CD14-positive monocyte (primary cell): ENCODE results near the gene ZNF749. TPM values are rescaled to one million over a fixed set of nuclear protein-coding genes. Genes with fewer than 3 reads are reported as not detected.

Experiments
- DNase-seq, 3 donors: peaks; one replicate each; pipeline ENCODE4 v3.0.0-alpha.2; 2011 to 2022
- H2AFZ ChIP-seq: 2 replicates; pipeline ENCODE4 v1.6.0; 2012; ENCODE audit warnings: mild to moderate bottlenecking, low read depth, low read length, inconsistent platforms; ENCODE audit not compliant: insufficient read depth, poor library complexity, severe bottlenecking
- H3K27ac ChIP-seq, 2 donors: 1 replicate in 1 of 2; 2 replicates in 1 of 2; pipeline ENCODE4 v1.5.1; 2012 to 2013; ENCODE audit warnings: low read length in 2 of 2, control low read depth in 1 of 2, inconsistent platforms in 1 of 2, low read depth in 1 of 2, mild to moderate bottlenecking in 1 of 2
- H3K27me3 ChIP-seq, 2 donors: one replicate each; pipeline versions ENCODE4 v1.6.0 to v1.6.1; 2011 to 2013; ENCODE audit warnings: low read length in 2 of 2; ENCODE audit not compliant: control insufficient read depth in 2 of 2, insufficient read depth in 2 of 2
- H3K36me3 ChIP-seq, 2 donors: replicated peaks in 1 of 2; 1 replicate in 1 of 2; 2 replicates in 1 of 2; pipeline versions ENCODE4 v1.5.1 to v1.6.1; 2012 to 2013; ENCODE audit warnings: low read length in 2 of 2, control low read depth in 1 of 2, inconsistent platforms in 1 of 2, mild to moderate bottlenecking in 1 of 2; ENCODE audit not compliant: insufficient read depth in 2 of 2, control insufficient read depth in 1 of 2
- H3K4me1 ChIP-seq, 2 donors: 1 replicate in 1 of 2; 2 replicates in 1 of 2; pipeline versions ENCODE4 v1.5.1 to v1.6.1; 2012 to 2013; ENCODE audit warnings: low read length in 2 of 2, control low read depth in 1 of 2, inconsistent platforms in 1 of 2, mild to moderate bottlenecking in 1 of 2, moderate library complexity in 1 of 2; ENCODE audit not compliant: insufficient read depth in 2 of 2, control insufficient read depth in 1 of 2
- H3K4me2 ChIP-seq: replicated peaks from 2 replicates; pipeline ENCODE3; 2012; ENCODE audit warnings: low read length, moderate library complexity, mild to moderate bottlenecking; ENCODE audit not compliant: poor library complexity, severe bottlenecking; ENCODE audit errors: extremely low read depth
- H3K4me3 ChIP-seq, 3 experiments: fragments of 200-600 bp in 1 of 3; sonication (generic) in 1 of 3; replicated peaks in 1 of 3; 1 replicate in 2 of 3; 2 replicates in 1 of 3; pipeline ENCODE4 v1.5.1; 2011 to 2013; ENCODE audit warnings: low read length in 3 of 3, mild to moderate bottlenecking in 3 of 3, control low read depth in 2 of 3, low read depth in 2 of 3, inconsistent platforms in 1 of 3, moderate library complexity in 1 of 3
- H3K79me2 ChIP-seq: 2 replicates; pipeline ENCODE4 v1.6.0; 2012; ENCODE audit warnings: mild to moderate bottlenecking, control low read depth, inconsistent platforms, low read length, moderate library complexity; ENCODE audit not compliant: insufficient read depth
- H3K9ac ChIP-seq: 2 replicates; pipeline ENCODE4 v1.6.0; 2017; ENCODE audit warnings: low read length, mild to moderate bottlenecking; ENCODE audit not compliant: insufficient read depth, poor library complexity, severe bottlenecking
- H3K9me3 ChIP-seq, 2 donors: replicated peaks in 1 of 2; 1 replicate in 1 of 2; 2 replicates in 1 of 2; pipeline versions ENCODE4 v1.5.1 to v1.6.1; 2012 to 2013; ENCODE audit warnings: low read length in 2 of 2, control low read depth in 1 of 2; ENCODE audit not compliant: control insufficient read depth in 1 of 2, insufficient read depth in 1 of 2
- H4K20me1 ChIP-seq: 2 replicates; pipeline ENCODE4 v1.6.0; 2012; ENCODE audit warnings: mild to moderate bottlenecking, low read length, control low read depth, moderate library complexity; ENCODE audit not compliant: insufficient read depth
- H3K27ac Mint-ChIP-seq, 7 donors: one replicate each; pipeline ENCODE4 v1.8.0; 2020; ENCODE audit warnings: mild to moderate bottlenecking in 7 of 7, mixed read lengths in 7 of 7, moderate library complexity in 6 of 7, inconsistent platforms in 2 of 7
- H3K27me3 Mint-ChIP-seq, 3 donors: one replicate each; pipeline ENCODE4 v1.8.0; 2021 to 2022; ENCODE audit warnings: low read depth in 3 of 3, mild to moderate bottlenecking in 3 of 3, mixed read lengths in 3 of 3, moderate library complexity in 3 of 3, inconsistent platforms in 1 of 3
- H3K36me3 Mint-ChIP-seq, 2 donors: one replicate each; pipeline ENCODE4 v1.8.0; 2020; ENCODE audit warnings: mixed read lengths in 2 of 2, inconsistent platforms in 1 of 2, mild to moderate bottlenecking in 1 of 2
- H3K4me1 Mint-ChIP-seq: one replicate; pipeline ENCODE4 v1.8.0; 2020; ENCODE audit warnings: mild to moderate bottlenecking, mixed read lengths
- H3K4me3 Mint-ChIP-seq, 2 donors: one replicate each; pipeline ENCODE4 v1.8.0; 2020; ENCODE audit warnings: mild to moderate bottlenecking in 2 of 2, mixed read lengths in 2 of 2, moderate library complexity in 1 of 2
- H3K9me3 Mint-ChIP-seq, 7 donors: one replicate each; pipeline ENCODE4 v1.8.0; 2020 to 2022; ENCODE audit warnings: mixed read lengths in 7 of 7, mild to moderate bottlenecking in 6 of 7, moderate library complexity in 6 of 7, inconsistent platforms in 2 of 7
- WGBS: methylation state at CpG from one replicate; pipeline ENCODE4 v1.1.5; 2013; ENCODE audit warnings: missing lambda C conversion rate; ENCODE audit not compliant: insufficient coverage; 5-methylcytosine and 5-hydroxymethylcytosine counted together
- intact Hi-C, 2 donors: fragments of 100-400 bp; cut with micrococcal nuclease; formaldehyde crosslinking; loops; one replicate each; pipeline versions ENCODE4 v1.15.0 to v1.15.1; 2023
- polyA plus RNA-seq, 3 donors: library from polyadenylated mRNA; depleted of rRNA in 1 of 3; unstranded in 2 of 3; stranded (reverse) in 1 of 3; fragments of 300-500 nt in 2 of 3; fragments of >200 nt in 1 of 3; fragmentation: Illumina TruSeq in 2 of 3; gene quantifications; 1 replicate in 2 of 3; 2 replicates in 1 of 3; pipeline ENCODE4 v1.2.3, GENCODE V29; 2012 to 2021
- TF ChIP-seq, protein P1 (sequence below): fragments of 200-600 bp; IDR thresholded peaks from one replicate; pipeline ENCODE4 v1.8.0; 2022; ENCODE audit warnings: antibody characterized with exemption, mild to moderate bottlenecking

ZNF749 gene
- polyA plus RNA-seq, 3 donors, result 3.4 to 9.0 (median 3.7) TPM

DNA sequence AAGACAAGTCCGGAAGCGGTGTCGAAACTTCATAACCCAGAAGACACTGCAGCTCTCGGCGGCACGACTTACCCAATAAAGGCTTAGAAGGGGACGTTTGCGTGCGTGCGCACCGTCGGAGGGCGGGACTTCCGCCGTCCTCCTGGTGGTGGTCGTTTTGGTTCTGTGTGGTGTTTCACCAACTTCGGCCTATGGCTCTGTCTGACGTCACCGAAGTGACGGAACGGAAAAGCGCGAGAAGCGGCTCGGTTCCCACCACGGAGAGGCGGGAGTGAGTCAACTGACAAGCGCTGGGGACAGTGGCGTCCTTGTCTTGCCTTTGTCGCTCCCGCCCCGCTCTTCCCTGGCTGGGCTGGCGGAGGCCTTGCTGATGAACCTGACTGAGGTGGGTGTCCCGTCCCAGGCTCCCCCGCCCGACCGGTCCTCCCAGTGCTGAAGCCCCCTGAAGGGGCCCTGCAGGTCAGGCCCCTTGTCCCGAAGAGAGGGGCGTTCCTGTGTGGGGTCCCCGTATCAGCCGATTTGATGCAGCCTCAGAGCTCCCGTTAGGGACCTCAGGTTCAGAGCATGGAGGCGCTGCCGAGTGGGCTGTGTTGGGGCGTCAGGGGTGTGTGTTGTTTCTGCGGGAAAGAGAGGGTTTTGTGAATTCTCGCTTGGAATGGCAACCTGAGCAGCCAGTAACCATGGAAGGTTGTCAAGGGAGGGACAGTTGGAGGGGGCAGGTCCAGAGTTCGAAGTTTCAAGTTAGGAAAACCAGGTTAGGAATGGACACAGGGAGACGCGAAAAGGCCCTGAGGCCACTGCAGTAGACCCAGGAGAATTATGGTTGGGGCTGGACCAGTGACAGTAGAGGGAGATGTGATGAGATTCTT lies 45.2 kb upstream of the ZNF749 start, which contains the start of gene ZNF548:
Gene ZNF548, plus strand, starts transcription at position 125 of the 869 bp plus-strand sequence. Its CDS starts 246 bp downstream, at position 371.
- H3K9ac ChIP-seq, result peak within 1 kb of the TSS; percentile 87
- peaks cover 24 to 27% of the 10 kb centered on the region in 2 donors for H3K9me3 ChIP-seq
- H4K20me1 ChIP-seq, result no peaks in the 10 kb centered on the region
- peak within 1 kb of the TSS; percentile 82 to 90 for H3K27ac ChIP-seq
- H3K4me3 Mint-ChIP-seq, result peak within 1 kb of the TSS; percentile 91 to 98
- DNase-seq, result peak; percentile 98 to 99 (median 98)
- peaks cover 20 to 26% of the 10 kb centered on the region in 2 donors for H3K36me3 Mint-ChIP-seq
- H3K27me3 Mint-ChIP-seq, result peaks cover 0 to 6% (median 2%) of the 10 kb centered on the region in 3 donors
- TF ChIP-seq, protein P1, sequence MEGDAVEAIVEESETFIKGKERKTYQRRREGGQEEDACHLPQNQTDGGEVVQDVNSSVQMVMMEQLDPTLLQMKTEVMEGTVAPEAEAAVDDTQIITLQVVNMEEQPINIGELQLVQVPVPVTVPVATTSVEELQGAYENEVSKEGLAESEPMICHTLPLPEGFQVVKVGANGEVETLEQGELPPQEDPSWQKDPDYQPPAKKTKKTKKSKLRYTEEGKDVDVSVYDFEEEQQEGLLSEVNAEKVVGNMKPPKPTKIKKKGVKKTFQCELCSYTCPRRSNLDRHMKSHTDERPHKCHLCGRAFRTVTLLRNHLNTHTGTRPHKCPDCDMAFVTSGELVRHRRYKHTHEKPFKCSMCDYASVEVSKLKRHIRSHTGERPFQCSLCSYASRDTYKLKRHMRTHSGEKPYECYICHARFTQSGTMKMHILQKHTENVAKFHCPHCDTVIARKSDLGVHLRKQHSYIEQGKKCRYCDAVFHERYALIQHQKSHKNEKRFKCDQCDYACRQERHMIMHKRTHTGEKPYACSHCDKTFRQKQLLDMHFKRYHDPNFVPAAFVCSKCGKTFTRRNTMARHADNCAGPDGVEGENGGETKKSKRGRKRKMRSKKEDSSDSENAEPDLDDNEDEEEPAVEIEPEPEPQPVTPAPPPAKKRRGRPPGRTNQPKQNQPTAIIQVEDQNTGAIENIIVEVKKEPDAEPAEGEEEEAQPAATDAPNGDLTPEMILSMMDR, result no peak
- H2AFZ ChIP-seq, result peak within 1 kb of the TSS; percentile 86
- H3K27ac Mint-ChIP-seq, result peak within 1 kb of the TSS; percentile 87 to 95 (median 91)
- peaks cover 13% of the 10 kb centered on the region for H3K4me1 Mint-ChIP-seq
- peak within 1 kb of the TSS; percentile 73 for H3K4me2 ChIP-seq
- H3K4me3 ChIP-seq, result peak within 1 kb of the TSS; percentile 68 to 92 (median 82)
- peaks cover 10 to 23% of the 10 kb centered on the region in 2 donors for H3K36me3 ChIP-seq
- intact Hi-C loops, result loop anchor here (1.0 to 10.0 kb wide), 5 partner anchors 21 to 245 kb away; partner anchors contain the start of genes ZNF17 (in 2 of the 2), TRAPPC2B (in 1 of the 2), ZNF211 (in 1 of the 2) and ZNF304 (in 1 of the 2)
- peaks cover 13 to 18% of the 10 kb centered on the region in 2 donors for H3K4me1 ChIP-seq
- H3K9me3 Mint-ChIP-seq, result peaks cover 19 to 67% (median 38%) of the 10 kb centered on the region in 7 donors
- WGBS, result 1% methylated on average over 50 of the region's 50 CpGs
- peaks cover 34% of the 10 kb centered on the region for H3K79me2 ChIP-seq
- no peaks in the 10 kb centered on the region for H3K27me3 ChIP-seq

DNA sequence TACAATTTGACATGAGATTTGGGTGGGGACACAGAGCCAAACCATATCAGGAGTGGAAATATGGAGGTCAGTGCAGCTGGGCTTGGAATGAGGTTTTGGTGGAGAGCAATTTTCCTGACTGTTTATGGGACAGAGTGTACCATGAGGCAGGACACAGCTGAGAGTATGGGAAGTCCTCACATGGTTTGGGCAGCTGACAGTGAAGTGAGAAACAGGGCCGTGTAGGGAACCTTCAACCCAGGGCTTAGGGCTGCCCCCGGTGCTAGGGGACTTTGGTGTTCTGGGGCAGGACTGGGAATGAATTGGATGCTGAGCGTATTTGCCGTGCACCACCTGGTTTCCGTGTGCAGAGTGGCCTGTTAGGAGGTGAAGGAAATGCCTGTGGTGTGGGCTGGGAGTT lies 39.4 kb upstream of the ZNF749 start:
- H3K36me3 Mint-ChIP-seq, result peaks cover 64 to 67% of the 10 kb centered on the region in 2 donors
- no peak for DNase-seq
- Histone ChIP-seq H3K27me3 (no peaks in the 10 kb centered on the region), H3K9ac (no peak overlapping the region), H3K27ac (no peak overlapping the region), H3K9me3 (peaks cover 52 to 69% of the 10 kb centered on the region in 2 donors), H3K4me3 (no peak overlapping the region), H2AFZ (no peak overlapping the region), H3K36me3 (peaks cover 40 to 71% of the 10 kb centered on the region in 2 donors), H3K4me1 (peaks cover under 1 to 4% of the 10 kb centered on the region in 2 donors), H3K79me2 (peaks cover 24% of the 10 kb centered on the region), H4K20me1 (no peaks in the 10 kb centered on the region), H3K4me2 (no peak overlapping the region)
- intact Hi-C loops, result no loop called here
- H3K27ac Mint-ChIP-seq, result peak overlapping the region in 1 of 7 donors; percentile 17
- WGBS, result 97% methylated on average over 4 of the region's 5 CpGs
- no peak overlapping the region for H3K4me3 Mint-ChIP-seq
- H3K9me3 Mint-ChIP-seq, result peaks cover 47 to 82% (median 62%) of the 10 kb centered on the region in 7 donors
- H3K4me1 Mint-ChIP-seq, result peaks cover 6% of the 10 kb centered on the region
- H3K27me3 Mint-ChIP-seq, result peaks cover 0 to 4% (median 2%) of the 10 kb centered on the region in 3 donors
- TF ChIP-seq, protein P1, result no peak
